H1 (cell line): ENCODE data around the gene GTPBP10. TPM values are rescaled to one million over a fixed set of nuclear protein-coding genes. Genes with fewer than 3 reads are reported as not detected.

Experiments used
- CTCF ChIA-PET: fragments of 300-600 bp; sonication (Branson Sonifier 250); formaldehyde crosslinking; loops from one replicate; lab custom pipeline; 2021; ENCODE audit not compliant: partially characterized antibody; lab: Charles Lee
- POLR2A ChIA-PET: fragments of 300-600 bp; sonication (Branson Sonifier 250); formaldehyde crosslinking; loops from one replicate; lab custom pipeline; 2021; ENCODE audit warnings: inconsistent platforms; ENCODE audit not compliant: partially characterized antibody; lab: Charles Lee
- DNase-seq, 2 experiments: peaks; one replicate each; pipeline versions ENCODE4 v3.0.0 to v3.0.0-alpha.2; 2010 to 2022; ENCODE audit warnings: low spot score in 2 of 2, low read depth in 1 of 2, mixed read lengths in 1 of 2
- FAIRE-seq: peaks from 2 replicates; lab custom pipeline; 2011; peaks lifted over from hg19 to GRCh38; lab: Jason Lieb, UNC
- H2AFZ ChIP-seq: 2 replicates; pipeline ENCODE4 v1.8.1; 2012; ENCODE audit warnings: low read length, inconsistent platforms
- H2AK5ac ChIP-seq: 2 replicates; pipeline ENCODE4 v1.6.1; 2013; ENCODE audit warnings: low read depth, low read length
- H2BK120ac ChIP-seq: replicated peaks from 2 replicates; pipeline ENCODE3; 2013; ENCODE audit warnings: low read depth, low read length, inconsistent platforms
- H2BK12ac ChIP-seq: 2 replicates; pipeline ENCODE4 v1.6.1; 2013; ENCODE audit warnings: low read depth, low read length
- H2BK15ac ChIP-seq: 2 replicates; pipeline ENCODE4 v1.6.1; 2013; ENCODE audit warnings: low read length
- H2BK20ac ChIP-seq: 2 replicates; pipeline ENCODE4 v1.6.1; 2013; ENCODE audit warnings: low read length
- H2BK5ac ChIP-seq: 2 replicates; pipeline ENCODE4 v1.6.1; 2013; ENCODE audit warnings: low read depth, low read length
- H3K14ac ChIP-seq: 2 replicates; pipeline ENCODE4 v1.6.1; 2013; ENCODE audit warnings: inconsistent platforms; ENCODE audit not compliant: insufficient read length
- H3K18ac ChIP-seq: 2 replicates; pipeline ENCODE4 v1.6.1; 2013; ENCODE audit warnings: low read length; ENCODE audit errors: extremely low read depth
- H3K23ac ChIP-seq: 2 replicates; pipeline ENCODE4 v1.6.1; 2013; ENCODE audit warnings: inconsistent platforms; ENCODE audit not compliant: insufficient read length
- H3K23me2 ChIP-seq: 2 replicates; pipeline ENCODE4 v1.6.1; 2013; ENCODE audit warnings: low read depth, low read length
- H3K27ac ChIP-seq: 2 replicates; pipeline ENCODE4 v1.6.1; 2011; ENCODE audit warnings: low read depth, low read length, inconsistent platforms
- H3K27me3 ChIP-seq, 4 experiments: replicated peaks in 1 of 4; 1 replicate in 1 of 4; 2 replicates in 3 of 4; pipeline versions ENCODE4 v1.6.1 to v1.8.1; 2011 to 2013; ENCODE audit warnings: low read length in 3 of 4, mild to moderate bottlenecking in 3 of 4, inconsistent platforms in 2 of 4, mixed read lengths in 2 of 4, moderate library complexity in 1 of 4; ENCODE audit not compliant: control insufficient read depth in 3 of 4, insufficient read depth in 3 of 4; ENCODE audit errors: extremely low read depth in 1 of 4
- H3K36me3 ChIP-seq, 4 experiments: 2 replicates each; pipeline versions ENCODE4 v1.6.1 to v1.8.1; 2011 to 2013; ENCODE audit warnings: mild to moderate bottlenecking in 4 of 4, low read length in 3 of 4, moderate library complexity in 2 of 4, control low read depth in 1 of 4, inconsistent platforms in 1 of 4; ENCODE audit not compliant: insufficient read depth in 4 of 4, control insufficient read depth in 2 of 4
- H3K4ac ChIP-seq: replicated peaks from 2 replicates; pipeline ENCODE3; 2013; ENCODE audit warnings: low read length, low read depth, mixed read lengths, inconsistent platforms; ENCODE audit not compliant: insufficient read length
- H3K4me1 ChIP-seq, 4 experiments: replicated peaks in 1 of 4; 1 replicate in 1 of 4; 2 replicates in 3 of 4; pipeline versions ENCODE4 v1.6.1 to v1.8.1; 2011 to 2013; ENCODE audit warnings: low read length in 3 of 4, inconsistent platforms in 2 of 4, mixed read lengths in 1 of 4; ENCODE audit not compliant: insufficient read depth in 4 of 4, control insufficient read depth in 3 of 4
- H3K4me2 ChIP-seq, 2 experiments: 2 replicates each; pipeline versions ENCODE4 v1.6.1 to v1.8.1; 2011 to 2013; ENCODE audit warnings: low read depth in 2 of 2, low read length in 2 of 2, control low read depth in 1 of 2, inconsistent platforms in 1 of 2, mild to moderate bottlenecking in 1 of 2; ENCODE audit not compliant: insufficient read depth in 1 of 2
- H3K4me3 ChIP-seq, 4 experiments: fragments of 200-600, 300-600 bp in 1 of 4; sonication (generic), shearing (Covaris generic), sonication (Bioruptor Twin) in 1 of 4; 2 replicates each; pipeline versions ENCODE4 v1.5.1 to v1.8.1; 2011 to 2016; ENCODE audit warnings: low read length in 4 of 4, low read depth in 3 of 4, control low read depth in 2 of 4, inconsistent platforms in 2 of 4, mild to moderate bottlenecking in 2 of 4, mixed read lengths in 1 of 4, moderate library complexity in 1 of 4; ENCODE audit not compliant: insufficient read depth in 2 of 4; ENCODE audit errors: extremely low read depth in 1 of 4
- H3K56ac ChIP-seq: replicated peaks from 2 replicates; pipeline ENCODE3; 2013; ENCODE audit warnings: low read depth, mild to moderate bottlenecking, mixed read lengths, low read length, inconsistent platforms; ENCODE audit not compliant: insufficient read length
- H3K79me1 ChIP-seq: 2 replicates; pipeline ENCODE4 v1.6.1; 2013; ENCODE audit warnings: low read depth, low read length, control low read depth
- H3K79me2 ChIP-seq, 2 experiments: 2 replicates each; pipeline versions ENCODE4 v1.6.1 to v1.8.1; 2012 to 2013; ENCODE audit warnings: low read length in 2 of 2, mild to moderate bottlenecking in 2 of 2, inconsistent platforms in 1 of 2; ENCODE audit not compliant: insufficient read depth in 2 of 2, control insufficient read depth in 1 of 2
- H3K9ac ChIP-seq, 4 experiments: replicated peaks in 1 of 4; 1 replicate in 1 of 4; 2 replicates in 3 of 4; pipeline versions ENCODE4 v1.6.1 to v1.8.1; 2011 to 2013; ENCODE audit warnings: low read depth in 3 of 4, low read length in 3 of 4, control low read depth in 2 of 4, mild to moderate bottlenecking in 2 of 4, moderate library complexity in 2 of 4, inconsistent platforms in 1 of 4; ENCODE audit errors: extremely low read depth in 1 of 4
- H3K9me3 ChIP-seq, 2 experiments: 2 replicates each; pipeline versions ENCODE4 v1.6.1 to v1.8.1; 2012 to 2013; ENCODE audit warnings: mild to moderate bottlenecking in 2 of 2, moderate library complexity in 2 of 2, control low read depth in 1 of 2, inconsistent platforms in 1 of 2, low read depth in 1 of 2, low read length in 1 of 2, mixed read lengths in 1 of 2; ENCODE audit not compliant: insufficient read depth in 2 of 2
- H4K20me1 ChIP-seq, 2 experiments: replicated peaks in 1 of 2; 2 replicates each; pipeline versions ENCODE3 to v1.8.1; 2011 to 2013; ENCODE audit warnings: inconsistent platforms in 2 of 2, low read length in 2 of 2, mild to moderate bottlenecking in 1 of 2; ENCODE audit not compliant: insufficient read depth in 2 of 2, control insufficient read depth in 1 of 2
- H4K5ac ChIP-seq: 2 replicates; pipeline ENCODE4 v1.6.1; 2013; ENCODE audit warnings: low read length, low read depth, mixed read lengths, inconsistent platforms; ENCODE audit not compliant: insufficient read length
- H4K8ac ChIP-seq: 2 replicates; pipeline ENCODE4 v1.8.0; 2013; ENCODE audit warnings: mild to moderate bottlenecking, moderate library complexity, low read length, inconsistent platforms; ENCODE audit not compliant: insufficient read depth; ENCODE audit errors: extremely low read depth
- H4K91ac ChIP-seq: replicated peaks from 2 replicates; pipeline ENCODE3; 2013; ENCODE audit warnings: low read length, mixed read lengths, inconsistent platforms; ENCODE audit not compliant: insufficient read length
- EGR1 ChIP-seq: IDR thresholded peaks from 2 replicates; pipeline ENCODE4 v1.6.1; 2011; ENCODE audit warnings: low read depth, low read length, borderline replicate concordance
- GTF2F1 ChIP-seq: IDR thresholded peaks from 2 replicates; pipeline ENCODE4 v1.6.1; 2012; ENCODE audit warnings: low read depth, low read length, improper control_type of control experiment, borderline replicate concordance
- MAX ChIP-seq: IDR thresholded peaks from 2 replicates; pipeline ENCODE4 v1.6.1; 2012; ENCODE audit warnings: inconsistent platforms
- PHF8 ChIP-seq: fragments of 200-600 bp; sonication (generic); conservative IDR thresholded peaks from 2 replicates; pipeline ENCODE4 v1.7.1; 2012; ENCODE audit warnings: low read depth, mild to moderate bottlenecking, inconsistent platforms, low read length, moderate library complexity
- RAD21 ChIP-seq, 2 experiments: IDR thresholded peaks in 1 of 2; conservative IDR thresholded peaks in 1 of 2; 2 replicates each; pipeline ENCODE4 v1.6.1; 2011; ENCODE audit warnings: low read depth in 2 of 2, low read length in 2 of 2, improper control_type of control experiment in 1 of 2, inconsistent platforms in 1 of 2, mild to moderate bottlenecking in 1 of 2, moderate library complexity in 1 of 2
- SIX5 ChIP-seq: IDR thresholded peaks from 2 replicates; pipeline ENCODE4 v1.6.1; 2011; ENCODE audit warnings: mild to moderate bottlenecking, low read depth, low read length
- SP1 ChIP-seq: IDR thresholded peaks from 2 replicates; pipeline ENCODE4 v1.6.1; 2011; ENCODE audit warnings: low read depth, low read length
- TCF12 ChIP-seq: IDR thresholded peaks from 2 replicates; pipeline ENCODE4 v1.6.1; 2011; ENCODE audit warnings: low read depth, mild to moderate bottlenecking, low read length
- WGBS, 2 experiments: shearing (Covaris generic) in 1 of 2; methylation state at CpG; one replicate each; pipeline versions ENCODE4 v1.1.6 to v1.1.7; 2013 to 2015; ENCODE audit warnings: low lambda C conversion rate in 2 of 2, mixed read lengths in 2 of 2, inconsistent platforms in 1 of 2, low coverage in 1 of 2, missing lambda C conversion rate in 1 of 2; ENCODE audit not compliant: insufficient replicate concordance in 2 of 2, insufficient coverage in 1 of 2, insufficient read length in 1 of 2; ENCODE audit errors: extremely low coverage in 1 of 2, missing lambda C conversion rate in 1 of 2; 5-methylcytosine and 5-hydroxymethylcytosine counted together
- polyA plus RNA-seq, 7 experiments: library from polyadenylated mRNA; depleted of rRNA in 3 of 7; stranded (reverse) in 5 of 7; unstranded in 2 of 7; fragments of >200 nt in 5 of 7; fragments of 200-250 nt in 2 of 7; gene quantifications; 1 replicate in 5 of 7; 2 replicates in 1 of 7; 4 replicates in 1 of 7; pipeline versions ENCODE4 v1.2.1 to v1.2.3, GENCODE V29; 2011 to 2013; ENCODE audit warnings: missing spikeins in 2 of 7, mixed read lengths in 2 of 7
- total RNA-seq: library from RNA; stranded (reverse); fragmentation: NEBNext Ultra II Directional; extraction: Animal tissue kit (Norgen Biotek cat#: 25700); gene quantifications from 2 replicates; pipeline ENCODE4 v1.2.1, GENCODE V29; 2021

Gene GTPBP10
- total and polyA plus RNA-seq, 2 of the 8 experiments (the other 6 are each of a cell fraction or from before 2014, with no cell fraction given), result 4.4 to 21.2 TPM

GRCh38 chr7:90411510-90411909 lies 65.0 kb downstream of the GTPBP10 start:
- no peak overlapping the region for H2BK12ac ChIP-seq
- no peak overlapping the region for H3K14ac ChIP-seq
- no peaks in the 10 kb centered on the region for H3K27me3 ChIP-seq
- no peak overlapping the region for H3K4ac ChIP-seq
- no peak overlapping the region for H3K27ac ChIP-seq
- no peak for TF ChIP-seq SP1
- TF ChIP-seq GTF2F1, result no peak
- no peak for TF ChIP-seq EGR1
- TF ChIP-seq SIX5, result no peak
- TF ChIP-seq PHF8, result no peak
- TF ChIP-seq TCF12, result no peak
- no peak for TF ChIP-seq MAX
- TF ChIP-seq RAD21 (IDR thresholded peaks at IDR 0.05 in 1 of 2, conservative IDR thresholded peaks at IDR 0.05 in 1 of 2; ENCODE audit: low read depth in 2 of 2, low read length in 2 of 2), result no peak
- no peak overlapping the region for H4K5ac ChIP-seq
- H3K4me2 ChIP-seq, result no peak overlapping the region
- no peak overlapping the region for H2AK5ac ChIP-seq
- CTCF ChIA-PET, result interaction anchor here (0.8 to 3.4 kb wide), 9 partner anchors 8 to 257 kb away, joined by 3 to 15 read pairs (median 3); partner anchors contain the start of genes STEAP1 and STEAP2
- no peak overlapping the region for H4K91ac ChIP-seq
- H4K20me1 ChIP-seq, result peaks cover 5 to 7% of the 10 kb centered on the region in 2 experiments
- H3K9me3 ChIP-seq, result no peaks in the 10 kb centered on the region; a peak in 1 of 4 replicates
- FAIRE-seq (no peak), DNase-seq (no peak)
- H2BK20ac ChIP-seq, result no peak overlapping the region
- no peak overlapping the region for H3K9ac ChIP-seq
- H2AFZ ChIP-seq, result no peak overlapping the region
- H3K23ac ChIP-seq, result no peak overlapping the region
- H2BK15ac ChIP-seq, result no peak overlapping the region
- H3K36me3 ChIP-seq, result peaks cover 4 to 27% (median 20%) of the 10 kb centered on the region in 4 experiments; a peak in 7 of 8 replicates
- no peak overlapping the region for H4K8ac ChIP-seq
- no peaks in the 10 kb centered on the region for H3K4me1 ChIP-seq
- no peak overlapping the region for H3K4me3 ChIP-seq
- H3K79me1 ChIP-seq, result peaks cover 2% of the 10 kb centered on the region; the same call in 1 of the 2 replicates
- no peak overlapping the region for H3K18ac ChIP-seq
- H3K79me2 ChIP-seq, result peaks cover 0 to 6% of the 10 kb centered on the region in 2 experiments; a peak in 2 of 4 replicates
- POLR2A ChIA-PET, result interaction anchor here (1.2 kb wide), 1 partner anchor 8 kb away, joined by 4 read pairs; the partner anchor contains the start of gene CLDN12
- no peak overlapping the region for H3K56ac ChIP-seq
- no peaks in the 10 kb centered on the region for H3K23me2 ChIP-seq
- no peak overlapping the region for H2BK5ac ChIP-seq
- 87% methylated on average over 2 of the region's 2 CpGs; no CpG with 5 or more reads in 1 of the 2 experiments for WGBS, 2 experiments
- H2BK120ac ChIP-seq, result no peak overlapping the region
